ENCODE results near the gene C3orf80.

GRCh38 chr3:160176923-160177322 is 48.3 kb upstream of the C3orf80 start:
- no peak for TF ChIP-seq CTCF (IDR thresholded peaks at IDR 0.05)
- TF ChIP-seq POLR2A (IDR thresholded peaks at IDR 0.05) = no peak

All from esophagus squamous epithelium (tissue), 4 donors.